BLaER1 treated with 17β-estradiol and CSF1 and Interleukin-3, amounts not matched to agents 10 nM and 100 nM (cell line): Measurements from ENCODE around the gene GPR137.

Source experiments
- H3K27ac ChIP-seq, 11 experiments: shearing (Covaris generic); formaldehyde crosslinking; 2 replicates each; pipeline ENCODE4 v1.8.1; 2022
- H3K27me3 ChIP-seq, 11 experiments: shearing (Covaris generic); formaldehyde crosslinking; 2 replicates each; pipeline ENCODE4 v1.8.1; 2022
- H3K36me3 ChIP-seq, 11 experiments: shearing (Covaris generic); formaldehyde crosslinking; 2 replicates each; pipeline ENCODE4 v1.8.1; 2022
- H3K4me1 ChIP-seq, 10 experiments: shearing (Covaris generic); formaldehyde crosslinking; 2 replicates each; pipeline ENCODE4 v1.8.1; 2022
- H3K4me2 ChIP-seq, 11 experiments: shearing (Covaris generic); formaldehyde crosslinking; 2 replicates each; pipeline ENCODE4 v1.8.1; 2022
- H3K4me3 ChIP-seq, 10 experiments: shearing (Covaris generic); formaldehyde crosslinking; 2 replicates each; pipeline ENCODE4 v1.8.1; 2022
- H3K9ac ChIP-seq, 11 experiments: shearing (Covaris generic); formaldehyde crosslinking; 2 replicates each; pipeline ENCODE4 v1.8.1; 2022
- H3K9me3 ChIP-seq, 11 experiments: shearing (Covaris generic); formaldehyde crosslinking; replicated peaks in 1 of 11; 2 replicates each; pipeline ENCODE4 v1.8.1; 2022
- H4K20me1 ChIP-seq, 11 experiments: shearing (Covaris generic); formaldehyde crosslinking; 2 replicates each; pipeline ENCODE4 v1.8.1; 2022
- Cebpa-rat ChIP-seq, 11 experiments: shearing (Covaris generic); IDR thresholded peaks; 2 replicates each; pipeline ENCODE4 v1.8.1; 2022

GPR137 gene

DNA sequence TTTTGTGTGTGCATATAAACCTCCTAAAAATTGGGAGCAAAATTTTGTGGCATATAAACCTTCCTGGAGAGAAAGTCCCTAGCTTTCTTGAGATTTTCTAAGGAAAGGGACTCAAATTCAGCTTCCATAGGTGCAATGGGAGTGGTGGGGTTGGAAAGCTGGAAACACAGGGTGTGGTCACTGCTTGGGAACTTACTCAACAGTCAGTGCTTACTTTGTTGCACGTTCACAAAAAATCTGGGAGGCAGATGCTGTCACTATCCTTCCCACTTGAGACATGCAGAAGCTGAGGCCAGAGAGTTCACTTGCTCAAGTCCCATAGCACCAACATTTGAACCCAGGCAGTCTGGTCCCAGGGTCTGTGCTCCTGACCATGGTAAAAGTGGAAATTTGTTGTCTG, 10.6 kb downstream of the GPR137 start:
- Histone ChIP-seq H3K36me3 (no peaks in the 10 kb centered on the region), H3K4me2 (no peak overlapping the region), H3K9ac (no peak overlapping the region), H3K27me3 (peaks cover 100% of the 10 kb centered on the region in 11 experiments), H4K20me1 (peaks cover 0 to 80% (median 59%) of the 10 kb centered on the region in 11 experiments; a peak in 18 of 22 replicates), H3K4me3 (no peak overlapping the region), H3K27ac (no peak overlapping the region), H3K9me3 (no peaks in the 10 kb centered on the region), H3K4me1 (peaks cover 30 to 40% (median 34%) of the 10 kb centered on the region in 10 experiments)
- TF ChIP-seq Cebpa-rat (IDR thresholded peaks at IDR 0.05): no peak

DNA sequence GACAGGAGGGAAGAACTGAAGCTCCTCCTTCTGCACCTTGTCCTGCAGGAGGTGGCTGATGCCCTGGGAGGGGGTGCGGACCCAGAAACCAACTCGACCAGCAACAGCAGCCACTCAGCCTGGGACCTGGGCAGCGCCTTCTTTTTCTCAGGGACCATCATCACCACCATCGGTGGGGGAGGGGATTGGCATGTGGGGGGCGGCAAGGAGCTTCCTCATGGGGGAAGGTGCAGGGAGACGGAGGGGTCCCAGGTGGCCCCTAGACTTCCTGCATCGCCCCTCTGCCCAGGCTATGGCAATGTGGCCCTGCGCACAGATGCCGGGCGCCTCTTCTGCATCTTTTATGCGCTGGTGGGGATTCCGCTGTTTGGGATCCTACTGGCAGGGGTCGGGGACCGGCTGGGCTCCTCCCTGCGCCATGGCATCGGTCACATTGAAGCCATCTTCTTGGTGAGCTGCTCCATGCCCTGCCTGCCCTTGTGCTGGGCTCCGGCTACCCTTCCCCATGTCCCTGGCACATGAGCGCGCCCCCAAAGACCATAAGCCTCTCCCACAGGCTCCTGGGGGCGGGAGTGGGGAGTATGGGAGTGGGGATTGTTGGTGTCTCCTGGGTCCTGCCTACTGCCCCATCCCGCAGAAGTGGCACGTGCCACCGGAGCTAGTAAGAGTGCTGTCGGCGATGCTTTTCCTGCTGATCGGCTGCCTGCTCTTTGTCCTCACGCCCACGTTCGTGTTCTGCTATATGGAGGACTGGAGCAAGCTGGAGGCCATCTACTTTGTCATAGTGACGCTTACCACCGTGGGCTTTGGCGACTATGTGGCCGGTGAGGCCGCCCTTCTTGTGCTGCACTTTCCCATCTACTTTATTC, 11.4 kb downstream of the GPR137 start:
- no peak overlapping the region for H3K4me2 ChIP-seq

DNA sequence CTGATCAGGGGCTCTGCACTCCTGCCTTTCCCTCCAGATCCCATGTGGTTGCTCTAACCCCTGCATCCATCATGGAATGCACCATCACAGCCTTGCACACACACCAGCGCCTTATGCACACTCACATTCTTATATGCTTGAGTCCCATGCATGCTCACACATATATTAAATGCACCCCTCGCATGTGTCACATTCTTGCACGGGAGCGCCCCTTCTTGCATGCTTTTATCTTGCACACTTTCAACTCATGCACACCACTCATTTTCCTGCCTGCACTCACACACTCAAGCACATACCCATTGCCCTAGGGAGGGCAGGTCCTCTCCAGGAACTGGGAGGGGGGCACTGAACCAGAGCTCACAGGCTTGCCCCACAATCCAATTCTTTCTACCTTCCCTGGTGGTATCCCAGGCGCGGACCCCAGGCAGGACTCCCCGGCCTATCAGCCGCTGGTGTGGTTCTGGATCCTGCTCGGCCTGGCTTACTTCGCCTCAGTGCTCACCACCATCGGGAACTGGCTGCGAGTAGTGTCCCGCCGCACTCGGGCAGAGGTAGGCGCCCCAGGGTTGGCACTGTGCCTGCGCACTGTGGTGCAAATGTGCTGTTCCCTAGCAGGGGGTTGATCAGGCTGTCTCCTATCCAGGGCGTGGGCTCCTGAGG, 12.2 kb downstream of the GPR137 start:
- H4K20me1 ChIP-seq: peaks cover 0 to 64% (median 43%) of the 10 kb centered on the region in 11 experiments; a peak in 18 of 22 replicates
- H3K9me3 ChIP-seq: no peaks in the 10 kb centered on the region
- no peak overlapping the region for H3K27ac ChIP-seq
- no peak overlapping the region for H3K4me3 ChIP-seq
- no peak overlapping the region for H3K9ac ChIP-seq
- peaks cover 93 to 100% (median 95%) of the 10 kb centered on the region in 11 experiments for H3K27me3 ChIP-seq
- no peak overlapping the region for H3K4me2 ChIP-seq
- TF ChIP-seq Cebpa-rat (IDR thresholded peaks at IDR 0.05): no peak
- peaks cover 19 to 30% (median 24%) of the 10 kb centered on the region in 10 experiments for H3K4me1 ChIP-seq
- no peaks in the 10 kb centered on the region for H3K36me3 ChIP-seq

More for the DNA sequence above, 11.4 kb downstream of the GPR137 start:
- Histone ChIP-seq H4K20me1 (peaks cover 0 to 71% (median 51%) of the 10 kb centered on the region in 11 experiments; a peak in 18 of 22 replicates), H3K4me3 (no peak overlapping the region), H3K9ac (no peak overlapping the region), H3K27ac (no peak overlapping the region), H3K36me3 (no peaks in the 10 kb centered on the region), H3K27me3 (peaks cover 100% of the 10 kb centered on the region in 11 experiments), H3K4me1 (peaks cover 25 to 37% (median 30%) of the 10 kb centered on the region in 10 experiments), H3K9me3 (no peaks in the 10 kb centered on the region)
- TF ChIP-seq Cebpa-rat (IDR thresholded peaks at IDR 0.05): no peak

- Histone ChIP-seq H3K9ac (peak overlapping the region in 10 of 11 experiments; percentile 8 to 49 (median 24); a peak in 11 of 22 replicates), H4K20me1 (peaks cover 0 to 52% (median 32%) of the 10 kb centered on the region in 11 experiments; a peak in 18 of 22 replicates), H3K4me2 (peak overlapping the region; percentile 83 to 93 (median 89)), H3K4me3 (peak overlapping the region; percentile 36 to 62 (median 49); a peak in 18 of 20 replicates), H3K27me3 (peaks cover 79 to 86% (median 81%) of the 10 kb centered on the region in 11 experiments), H3K36me3 (no peaks in the 10 kb centered on the region), H3K9me3 (no peaks in the 10 kb centered on the region), H3K4me1 (peaks cover 27 to 43% (median 32%) of the 10 kb centered on the region in 10 experiments), H3K27ac (no peak overlapping the region)
- no peak for TF ChIP-seq Cebpa-rat (IDR thresholded peaks at IDR 0.05)
These were observed 13.6 kb downstream of the GPR137 start for GRCh38 chr11:64298966-64299846.

DNA sequence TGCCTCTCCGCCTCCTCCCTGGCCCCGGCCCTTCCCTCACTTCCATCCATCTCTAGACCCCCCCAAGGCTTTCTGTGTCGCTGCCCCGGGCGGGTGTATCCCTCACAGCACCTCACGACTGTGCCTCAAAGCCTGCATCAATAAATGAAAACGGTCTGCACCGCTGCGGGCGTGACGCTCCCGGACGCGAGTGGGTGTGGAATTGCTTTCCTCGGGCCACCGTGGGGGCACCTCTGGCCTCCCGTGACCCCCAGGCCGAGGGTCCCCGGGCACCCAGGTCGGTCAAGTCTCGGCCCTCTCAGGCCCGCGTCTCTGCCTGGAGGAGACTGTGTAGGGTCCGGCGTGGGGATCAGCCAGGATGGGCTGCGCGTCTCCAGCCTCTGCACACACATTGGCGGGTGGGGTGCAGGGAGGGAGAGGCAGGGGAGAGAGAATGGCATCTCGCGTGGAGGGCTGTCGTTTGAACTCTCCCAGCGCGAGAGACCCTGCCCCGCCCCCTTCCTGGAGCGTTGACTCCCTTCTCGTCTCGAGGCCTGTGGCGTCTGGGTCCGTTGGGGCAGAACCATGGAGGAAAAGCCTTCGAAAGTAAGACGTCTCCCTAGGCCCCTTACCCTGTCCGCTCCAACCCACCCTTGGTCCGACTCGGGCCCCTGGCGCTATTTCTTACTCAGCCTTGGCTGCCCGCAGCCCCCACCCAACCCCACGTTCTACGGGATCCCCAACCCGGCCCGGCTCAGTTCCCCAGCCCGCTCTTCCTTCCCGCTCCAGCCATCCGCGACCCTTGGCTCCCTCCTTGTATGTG, 14.4 kb downstream of the GPR137 start, which contains the start of gene CATSPERZ:
Gene CATSPERZ (plus strand): TSS at position 512 of the 802 bp plus-strand sequence. CDS start 53 bp downstream, at position 565.
- Histone ChIP-seq H4K20me1 (peaks cover 0 to 52% (median 32%) of the 10 kb centered on the region in 11 experiments; a peak in 18 of 22 replicates), H3K4me1 (peaks cover 30 to 44% (median 33%) of the 10 kb centered on the region in 10 experiments)

DNA sequence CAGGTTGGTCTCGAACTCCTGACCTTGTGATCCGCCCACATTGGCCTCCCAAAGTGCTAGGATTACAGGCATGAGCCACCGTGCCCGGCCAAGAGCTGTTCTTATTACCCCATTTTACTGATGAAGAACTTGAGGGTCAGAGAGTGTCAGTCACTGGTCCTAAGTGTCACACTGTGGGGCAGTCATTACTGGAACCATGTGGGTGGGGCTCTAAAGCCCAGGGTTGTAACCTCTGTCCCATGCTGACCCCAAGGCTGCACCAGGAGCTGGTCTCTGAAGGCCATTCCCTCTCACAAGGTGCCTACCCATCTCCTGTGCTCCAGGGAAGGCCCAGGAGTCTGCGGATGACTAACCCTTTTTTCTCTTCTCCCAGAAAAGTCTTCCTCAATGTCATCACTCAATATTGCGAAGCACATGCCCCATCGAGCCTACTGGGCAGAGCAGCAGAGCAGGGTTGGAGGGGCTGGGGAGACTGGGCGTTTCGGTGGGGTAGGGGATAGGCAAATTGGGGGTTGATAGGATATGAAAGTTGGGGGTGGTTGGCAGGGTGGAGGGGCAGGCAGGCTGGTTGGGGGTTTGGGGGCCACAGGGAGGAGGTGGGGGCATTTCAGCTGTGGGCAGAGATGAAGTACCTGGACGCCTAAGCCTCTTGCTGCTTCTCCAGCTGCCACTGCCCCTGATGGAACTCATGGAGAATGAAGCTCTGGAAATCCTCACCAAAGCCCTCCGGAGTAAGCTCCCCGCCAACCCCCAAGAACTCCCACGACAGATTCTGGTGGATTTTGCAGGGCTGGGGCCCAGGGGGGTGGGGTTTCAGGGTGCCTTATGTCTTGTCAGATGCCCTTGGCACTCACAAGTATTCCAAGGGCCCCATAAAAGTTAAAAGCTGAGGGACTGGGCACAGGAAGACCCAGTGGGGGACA, 17.7 kb downstream of the GPR137 start:
- Histone ChIP-seq H3K4me3 (peak overlapping the region in 8 of 10 experiments; percentile 58 to 72 (median 66); a peak in 13 of 20 replicates), H3K4me1 (peaks cover 47 to 65% (median 52%) of the 10 kb centered on the region in 10 experiments), H3K4me2 (peak overlapping the region; percentile 80 to 99 (median 91)), H3K36me3 (peaks cover 11 to 17% (median 13%) of the 10 kb centered on the region in 11 experiments; a peak in 19 of 22 replicates), H3K9ac (peak overlapping the region in 10 of 11 experiments; percentile 85 to 95 (median 91); a peak in 18 of 22 replicates), H3K9me3 (no peaks in the 10 kb centered on the region), H3K27ac (peak overlapping the region in 8 of 11 experiments; percentile 92 to 98 (median 98); a peak in 13 of 22 replicates), H4K20me1 (peaks cover 19 to 48% (median 40%) of the 10 kb centered on the region in 11 experiments; a peak in 21 of 22 replicates), H3K27me3 (peaks cover 37 to 44% (median 39%) of the 10 kb centered on the region in 11 experiments)
- no peak for TF ChIP-seq Cebpa-rat (IDR thresholded peaks at IDR 0.05)

More for the DNA sequence above, 14.4 kb downstream of the GPR137 start, which contains the start of gene CATSPERZ:
- Histone ChIP-seq H3K4me2 (peak within 1 kb of the TSS; percentile 83 to 93 (median 89)), H3K36me3 (no peaks in the 10 kb centered on the region), H3K4me3 (peak within 1 kb of the TSS; percentile 36 to 62 (median 49)), H3K27ac (no peak within 1 kb of the TSS), H3K9me3 (no peaks in the 10 kb centered on the region), H3K27me3 (peaks cover 71 to 77% (median 72%) of the 10 kb centered on the region in 11 experiments), H3K9ac (peak within 1 kb of the TSS in 10 of 11 experiments; percentile 8 to 49 (median 32); a peak in 14 of 22 replicates)
- TF ChIP-seq Cebpa-rat (IDR thresholded peaks at IDR 0.05): no peak
